GM18907 (cell line): Measurements from ENCODE around the gene BTBD2.
"Not testable (repeated sequence)": the region's sequence is repeated elsewhere in the genome, so short reads cannot be mapped to it uniquely, and the experiment has no call there.

Experiments
- ATAC-seq: cut with Tn5 transposase; IDR thresholded peaks from one replicate; pipeline ENCODE4 v1.9.1; 2021; ENCODE audit warnings: mild to moderate bottlenecking, moderate library complexity; ENCODE audit not compliant: unreplicated experiment

BTBD2 gene

DNA sequence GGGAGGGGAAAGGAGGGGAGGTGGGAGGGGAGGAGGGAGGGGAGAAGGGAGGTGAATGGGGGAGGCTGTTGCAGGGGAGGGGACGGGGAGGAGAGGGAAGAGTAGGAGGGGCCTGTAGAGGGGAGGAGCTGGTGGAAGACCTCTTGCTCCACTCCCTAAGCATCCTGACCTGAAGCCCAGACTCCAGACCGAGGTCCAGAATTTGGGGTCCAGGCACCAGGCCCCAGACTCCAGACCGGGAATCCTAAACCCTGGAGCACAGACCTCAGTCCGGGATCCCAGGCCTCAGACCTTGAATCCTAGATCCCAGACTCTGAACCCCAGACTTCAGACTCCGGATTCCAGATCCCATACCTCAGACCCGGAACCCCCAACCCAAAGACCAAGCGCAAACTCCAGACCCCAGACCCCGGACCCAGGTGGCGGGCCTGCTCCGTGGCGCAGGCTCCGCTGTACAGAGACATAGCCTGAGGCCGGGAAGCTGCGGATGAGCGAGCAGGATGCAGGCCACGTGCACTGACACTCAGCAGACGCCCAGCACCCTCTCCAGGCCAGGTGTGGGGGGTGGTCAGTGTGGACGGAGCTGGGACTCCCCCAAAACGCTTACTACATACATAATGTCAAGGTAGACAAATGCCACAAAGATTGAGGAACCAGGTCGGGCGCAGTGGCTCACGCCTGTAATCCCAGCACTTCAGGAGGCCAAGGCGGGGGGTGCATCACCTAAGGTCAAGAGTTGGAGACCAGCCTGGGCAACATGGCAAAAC lies 710 bp upstream of the BTBD2 start:
- no peak for ATAC-seq

DNA sequence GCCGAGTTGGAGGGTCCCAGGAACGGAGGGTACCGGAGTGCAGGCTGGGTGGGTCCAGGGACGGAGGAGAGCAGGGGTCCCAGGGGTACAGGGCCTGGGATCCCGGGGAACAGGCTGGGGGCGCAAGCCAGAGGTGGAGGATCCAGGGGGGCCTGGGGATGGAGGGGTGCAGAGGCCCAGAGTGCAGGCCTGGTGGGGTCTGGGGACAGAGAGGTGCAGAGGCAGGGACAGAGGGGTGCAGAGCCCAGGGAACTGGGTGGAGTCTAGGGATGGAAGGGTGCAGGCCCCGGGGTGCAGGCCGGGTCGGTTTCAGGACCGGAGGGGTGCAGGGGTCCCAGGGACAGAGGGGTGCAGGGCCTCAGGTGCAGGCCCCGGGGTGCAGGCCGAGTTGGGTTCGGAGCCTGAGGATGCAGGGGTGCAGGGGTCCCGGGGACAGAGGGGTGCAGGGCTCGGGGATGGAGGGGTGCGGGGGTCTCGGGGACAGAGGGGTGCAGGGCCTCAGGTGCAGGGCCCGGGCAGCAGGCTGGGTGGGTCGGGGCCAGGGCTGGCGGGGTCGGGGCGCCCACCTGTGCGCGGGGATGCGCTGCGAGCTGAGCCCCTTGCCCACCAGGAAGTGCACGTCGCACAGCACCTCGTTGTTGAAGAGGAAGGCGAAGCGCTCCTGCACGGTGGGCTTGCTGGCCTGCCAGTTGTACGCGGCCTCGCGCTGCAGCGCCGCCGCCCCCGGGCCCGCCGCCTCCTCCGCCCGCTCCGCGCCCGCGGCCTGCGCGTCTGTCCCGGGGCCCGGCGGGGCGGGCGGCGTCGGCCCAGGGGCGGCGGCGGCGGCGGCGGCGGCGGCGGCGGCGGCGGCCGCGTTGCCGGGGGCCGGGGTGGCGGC lies 545 bp downstream of the BTBD2 start:
- ATAC-seq: no peak

DNA sequence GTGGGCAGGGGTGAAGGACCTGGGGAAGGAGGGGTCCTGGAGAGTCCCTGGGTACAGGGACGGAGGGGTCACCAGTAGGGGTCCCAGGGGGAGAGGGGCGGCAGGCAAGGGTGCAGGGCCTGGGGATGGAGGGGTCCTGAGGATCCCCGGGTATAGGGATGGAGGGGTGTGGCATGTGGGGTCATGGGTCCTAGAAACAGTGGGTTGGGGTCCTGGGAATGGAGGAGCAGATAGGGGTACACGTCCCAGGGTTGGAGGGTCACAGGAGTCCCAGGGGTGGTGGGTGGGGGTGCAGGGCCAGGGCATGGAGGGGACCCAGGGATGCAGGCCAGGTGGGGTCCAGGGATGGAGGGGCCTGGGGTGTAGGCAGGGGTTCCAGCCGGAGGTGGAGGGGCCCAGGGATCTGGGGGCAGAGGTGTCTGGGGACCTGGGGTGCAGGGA lies 1.4 kb downstream of the BTBD2 start:
- ATAC-seq: no peak

DNA sequence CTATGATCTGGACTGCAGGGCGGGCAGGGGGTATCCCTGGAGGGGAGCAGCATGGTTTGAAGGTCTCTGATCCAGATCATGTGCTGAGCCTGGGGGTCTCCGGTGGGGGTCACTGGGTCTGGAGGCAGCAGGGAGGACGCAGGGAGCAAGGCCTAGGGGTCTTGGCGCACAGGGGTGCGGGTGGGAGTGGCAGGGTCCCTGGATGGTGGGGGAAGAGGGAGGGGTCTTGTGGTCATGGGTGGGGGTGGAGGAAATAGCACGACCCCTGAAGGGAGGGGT lies 1.9 kb downstream of the BTBD2 start:
- ATAC-seq: no peak

GRCh38 chr19:2012941-2013682 lies 2.4 kb downstream of the BTBD2 start:
- ATAC-seq: no peak

DNA sequence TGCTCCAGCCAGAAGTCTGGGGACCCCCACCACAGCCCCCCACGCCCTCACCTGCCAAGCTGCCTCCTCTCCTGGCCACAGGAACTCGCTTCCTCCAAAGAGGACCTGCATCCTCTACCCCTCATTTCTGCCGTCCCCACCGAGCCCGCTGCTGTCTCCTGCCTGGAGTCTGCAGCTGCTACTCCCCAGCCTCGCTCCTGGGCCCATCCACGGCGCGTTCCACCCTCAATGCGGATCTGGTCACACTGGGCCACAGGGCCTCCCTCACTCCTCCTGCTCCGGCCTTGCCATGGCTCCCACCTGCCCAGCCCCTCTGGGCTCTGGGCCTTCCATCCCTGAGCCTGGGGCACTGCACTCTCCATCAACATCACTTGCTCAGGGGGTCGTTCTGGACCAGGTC lies 4.3 kb downstream of the BTBD2 start:
- ATAC-seq: no peak

DNA sequence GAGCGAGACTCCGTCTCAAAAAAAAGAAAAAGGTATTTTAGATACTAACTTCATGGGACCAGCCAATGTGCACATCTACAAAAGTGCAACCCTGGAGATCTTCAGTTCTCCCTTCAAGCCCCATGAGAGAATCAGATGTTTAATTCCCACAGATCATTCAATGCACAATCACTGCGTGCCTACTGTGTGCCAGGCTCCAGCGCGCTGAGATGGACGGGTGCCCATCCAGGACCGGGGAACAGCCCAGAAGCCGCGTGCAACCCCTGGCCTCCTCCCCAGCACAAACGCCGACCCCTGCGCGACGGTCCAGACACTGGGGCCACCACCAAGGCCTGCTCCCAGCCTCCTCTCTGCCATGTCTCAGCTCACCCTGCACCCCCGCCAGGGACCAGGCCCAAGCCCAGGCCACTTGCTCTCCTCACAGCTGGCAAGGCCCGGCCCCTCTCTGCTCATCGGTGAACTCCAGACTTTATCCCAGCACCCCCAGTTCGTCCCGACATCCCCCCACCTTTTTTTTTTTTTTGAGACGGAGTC lies 5.3 kb downstream of the BTBD2 start:
- no peak for ATAC-seq

- ATAC-seq: no peak
Measured at GRCh38 chr19:2003874-2004273, 11.6 kb downstream of the BTBD2 start.

- ATAC-seq: no peak
Measured at GRCh38 chr19:1999856-2000515, 15.5 kb downstream of the BTBD2 start.

DNA sequence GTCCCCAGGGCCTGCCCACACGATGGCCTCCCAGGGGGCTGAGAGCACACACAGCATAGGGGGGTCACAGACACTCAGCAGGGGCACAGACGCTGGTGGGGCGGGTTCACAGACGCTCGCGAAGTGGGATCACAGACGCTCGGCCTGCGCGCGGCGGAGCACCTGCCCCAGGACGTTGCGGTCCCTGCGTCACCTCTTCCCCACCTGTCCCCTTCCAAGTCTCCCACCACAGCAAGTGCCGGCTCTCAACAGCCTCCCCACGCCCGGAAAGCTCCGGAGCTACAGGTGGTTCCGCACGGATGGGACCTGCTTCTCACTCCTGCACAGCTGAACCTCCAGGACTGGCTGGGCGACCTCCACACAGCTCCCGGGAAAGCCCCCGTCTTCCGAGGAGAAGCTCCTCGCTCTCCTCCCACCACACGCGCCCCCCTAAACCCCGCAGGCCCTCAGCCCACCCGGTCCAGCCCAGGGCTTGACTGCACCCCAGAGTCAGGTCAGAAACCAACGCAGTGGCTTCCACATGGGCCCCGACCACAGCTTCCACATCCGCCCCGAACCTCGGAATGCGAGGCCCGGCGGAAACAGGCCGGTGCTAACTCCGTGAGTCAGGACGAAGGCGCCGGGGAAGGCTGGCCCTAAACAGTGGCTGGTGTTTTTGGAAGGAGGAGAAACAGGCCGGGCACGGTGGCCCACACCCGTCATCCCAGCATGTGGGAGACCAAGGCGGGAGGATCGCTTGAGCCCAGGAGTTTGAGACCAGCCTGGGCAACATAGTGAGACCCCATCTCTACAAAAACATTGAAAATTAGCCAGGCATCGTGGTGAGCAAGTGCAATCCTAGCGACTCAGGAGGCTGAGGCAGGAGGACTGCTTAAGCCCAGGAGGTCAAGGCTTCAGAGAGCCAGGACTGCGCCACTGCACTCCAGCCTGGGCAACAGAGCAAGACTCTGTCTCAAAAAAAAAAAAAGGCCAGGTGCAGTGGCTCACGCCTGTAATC lies 16.5 kb downstream of the BTBD2 start:
- ATAC-seq: no peak

GRCh38 chr19:1997353-1998233 lies 17.9 kb downstream of the BTBD2 start:
- no peak for ATAC-seq

DNA sequence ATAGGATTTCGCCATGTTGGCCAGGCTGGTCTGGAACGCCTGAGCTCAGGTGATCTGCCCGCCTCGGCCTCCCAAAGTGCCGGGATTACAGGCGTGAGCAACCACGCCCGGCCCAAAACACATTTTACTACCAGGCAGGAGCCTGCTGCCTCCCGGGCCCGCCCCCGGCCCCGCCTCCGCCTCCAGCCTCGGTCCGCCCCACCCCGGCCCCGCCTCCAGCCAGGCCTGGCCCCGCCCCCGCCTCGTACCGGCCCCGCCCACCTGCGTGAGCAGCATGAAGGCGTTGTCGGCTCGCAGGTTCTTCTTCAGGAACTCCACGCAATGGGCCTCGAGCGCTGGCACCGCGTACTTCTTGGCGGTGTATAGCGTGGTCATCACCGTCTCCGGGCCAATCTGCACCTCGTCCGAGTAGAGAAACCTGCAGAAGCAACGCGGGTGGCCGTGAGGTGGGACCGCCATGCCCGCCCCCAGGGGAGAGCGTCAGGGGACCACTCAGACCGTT lies 22.7 kb downstream of the BTBD2 start:
- no peak for ATAC-seq

DNA sequence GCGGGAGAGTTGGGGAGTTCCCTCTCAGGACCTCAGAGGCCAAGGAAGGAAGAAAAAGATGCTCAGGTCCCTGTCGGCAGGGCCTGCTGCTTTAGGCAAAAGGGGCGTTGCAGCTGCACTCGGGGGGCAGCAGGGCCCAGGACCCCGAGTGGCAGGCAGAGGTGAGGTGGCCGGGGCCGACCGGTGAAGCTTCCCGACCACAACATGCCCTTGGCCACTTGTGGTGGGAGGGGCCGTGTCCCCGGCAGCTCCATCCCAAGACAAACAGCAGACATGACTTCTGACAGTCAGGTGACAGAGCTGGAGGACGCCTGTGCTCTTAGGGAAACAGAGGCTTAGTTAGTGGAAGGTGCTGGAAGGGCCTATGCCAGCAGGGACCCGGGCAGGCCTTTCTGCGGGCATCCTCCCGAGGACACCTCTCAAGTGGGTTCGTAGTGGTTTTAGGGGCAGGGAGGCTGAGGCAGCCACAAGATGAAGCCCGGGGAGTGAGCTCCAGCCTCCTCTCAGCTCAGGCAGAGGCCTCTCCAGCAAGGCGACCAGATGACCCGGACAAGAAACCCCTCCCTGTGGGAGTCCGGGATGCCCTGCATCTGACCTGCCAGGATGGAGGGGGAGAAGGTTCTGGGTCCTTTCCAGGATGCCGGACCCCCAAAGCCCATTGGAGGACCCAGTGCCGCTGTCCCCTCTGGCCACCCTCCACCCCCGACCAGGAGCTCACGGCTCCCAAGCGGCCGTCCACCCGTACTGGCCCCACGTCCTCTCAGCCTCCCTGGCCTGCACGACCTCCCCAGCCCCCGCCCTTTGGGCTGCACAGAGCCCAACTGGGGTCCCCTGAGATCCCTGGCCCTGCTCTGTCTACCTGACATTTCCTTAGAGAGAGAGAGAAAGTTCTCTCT lies 24.2 kb downstream of the BTBD2 start:
- no peak for ATAC-seq

DNA sequence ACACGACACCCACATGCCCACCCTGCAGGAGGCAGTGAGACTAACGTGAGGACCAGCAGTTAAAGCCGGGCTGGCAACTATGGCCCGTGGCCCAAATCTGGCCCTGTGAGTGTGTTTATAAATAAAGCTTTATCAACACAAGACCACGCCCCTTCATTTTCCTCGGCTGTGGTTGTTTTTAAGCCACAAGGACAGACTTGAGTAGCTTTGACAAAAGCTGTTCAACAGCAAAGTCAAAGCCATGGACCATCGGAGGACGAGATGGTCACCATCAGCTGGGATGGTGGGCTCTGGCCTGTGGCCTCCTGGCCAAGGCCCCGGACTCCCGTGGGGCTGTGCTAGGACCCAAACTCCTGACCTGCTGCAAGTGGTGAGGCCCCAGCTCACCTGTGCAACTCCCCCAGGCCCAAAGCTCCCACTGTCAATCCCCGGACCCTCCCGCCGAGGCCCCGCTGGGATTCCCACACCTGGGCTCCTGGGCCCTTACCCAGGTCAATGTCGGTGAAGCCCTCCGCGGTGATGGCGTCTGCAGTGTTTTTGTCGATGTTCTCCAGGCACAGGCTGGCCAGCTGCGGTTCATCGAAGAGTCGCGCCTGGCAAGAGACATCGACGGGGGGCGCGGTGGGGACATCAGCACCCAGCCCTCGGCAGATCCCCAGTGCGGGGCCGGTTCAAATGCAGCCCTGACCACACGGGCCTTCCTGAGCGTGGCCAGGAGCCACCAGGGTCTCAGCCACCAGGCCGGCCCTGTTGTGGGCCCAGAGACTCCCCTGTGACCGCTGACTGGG lies 25.1 kb downstream of the BTBD2 start:
- ATAC-seq: no peak

DNA sequence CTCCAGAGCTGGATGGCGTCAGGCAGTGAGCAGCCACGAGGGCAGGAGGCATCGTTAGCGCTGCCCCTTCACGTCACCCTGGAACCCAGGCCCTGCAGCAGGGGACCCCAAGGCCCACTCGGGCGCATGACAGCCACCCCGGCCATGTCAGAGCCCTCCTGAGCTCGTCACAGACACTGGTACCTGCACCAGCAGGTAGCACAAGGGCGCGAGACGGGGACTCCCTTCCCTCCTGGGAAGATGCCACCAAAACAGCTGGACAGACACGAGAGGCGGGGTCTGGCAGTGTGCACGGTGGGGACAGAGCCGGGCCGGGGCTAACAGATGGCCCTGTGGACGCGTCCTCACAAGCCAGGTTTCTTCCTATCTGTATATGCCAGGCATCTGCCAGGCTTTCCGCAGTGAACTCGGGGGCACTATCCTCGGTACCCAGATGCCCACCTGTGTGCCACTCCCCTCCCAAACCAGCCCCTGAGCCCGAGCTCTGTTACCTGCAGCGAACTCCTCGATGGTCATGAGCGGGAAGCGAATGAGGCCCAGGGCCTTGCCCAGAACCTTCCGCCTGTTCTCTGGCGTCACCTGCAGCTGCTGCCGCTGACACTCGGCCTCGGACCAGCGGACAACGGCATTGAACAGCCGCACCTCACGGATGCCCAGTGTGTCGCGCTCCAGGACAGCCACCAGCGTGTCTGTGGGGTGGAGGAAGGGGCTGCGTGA lies 25.8 kb downstream of the BTBD2 start:
- ATAC-seq: no peak

DNA sequence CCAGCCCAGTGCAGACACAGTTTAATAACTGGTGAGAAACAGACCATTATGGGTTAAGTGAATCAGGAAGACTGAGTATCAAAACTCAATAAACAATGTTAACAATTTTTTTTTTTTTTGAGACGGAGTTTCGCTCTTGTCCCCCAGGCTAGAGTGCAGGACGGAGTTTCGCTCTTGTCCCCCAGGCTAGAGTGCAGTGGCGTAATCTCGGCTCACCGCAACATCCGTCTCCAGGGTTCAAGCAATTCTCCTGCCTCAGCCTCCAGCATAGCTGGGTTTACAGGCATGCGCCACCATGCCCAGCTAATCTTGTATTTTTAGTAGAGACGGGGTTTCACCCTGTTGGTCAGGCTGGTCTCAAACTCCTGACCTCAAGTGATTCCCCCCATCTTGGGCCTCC lies 27.1 kb downstream of the BTBD2 start:
- ATAC-seq: not testable (repeated sequence)
